Gastrocnemius medialis (tissue), 4 donors: ENCODE data around the gene PEDS1.

Experiments
- CTCF ChIP-seq, 5 experiments: fragments of 450-650 bp in 3 of 5; fragments of 200-600 bp in 2 of 5; sonication (generic) in 2 of 5; IDR thresholded peaks in 4 of 5; conservative IDR thresholded peaks in 1 of 5; 1 replicate in 4 of 5; 2 replicates in 1 of 5; pipeline ENCODE4 v1.5.1; 2016 to 2019; ENCODE audit warnings: antibody characterized with exemption in 5 of 5, mild to moderate bottlenecking in 3 of 5, moderate library complexity in 3 of 5
- POLR2A ChIP-seq, 2 donors: fragments of 450-650 bp; IDR thresholded peaks; one replicate each; pipeline ENCODE4 v1.6.1; 2017; ENCODE audit warnings: antibody characterized with exemption in 2 of 2, mild to moderate bottlenecking in 2 of 2, moderate library complexity in 2 of 2

- TF ChIP-seq CTCF (IDR thresholded peaks at IDR 0.05 in 4 of 5, conservative IDR thresholded peaks at IDR 0.05 in 1 of 5) (peak in 1 of 5 experiments; percentile 44), POLR2A (IDR thresholded peaks at IDR 0.05) (no peak)
Measured at GRCh38 chr20:50133474-50134217, 19.9 kb downstream of the PEDS1 start.
